ENCODE measurements around the gene KRT1. TPM values are rescaled to one million over a fixed set of nuclear protein-coding genes. Genes with fewer than 3 reads are reported as not detected.
"Not testable (repeated sequence)": the region's sequence is repeated elsewhere in the genome, so short reads cannot be mapped to it uniquely, and the experiment has no call there.

KRT1 gene
- under 1 TPM; 0.25 to 0.81 (median 0.71) TPM for polyA plus RNA-seq (ENCODE audit: insufficient read depth in 1 of 5, insufficient read length in 5 of 5, low replicate concordance in 1 of 5)
- long read RNA-seq, donor 1, result 0 reads
- long read RNA-seq, donor 2, result 0 reads
- long read RNA-seq, donor 3, result 0 reads
- long read RNA-seq, donor 4, result 0 reads
- long read RNA-seq, donor 5, result 0 reads
- long read RNA-seq, donor 6, result 0 reads
- long read RNA-seq, donor 7, partial matches to known transcripts, result 0 of 2 reads
- long read RNA-seq, donor 7, other reads (novel, unspliced or antisense), result 0 of 2 reads
- long read RNA-seq, donor 8, result 0 reads

DNA sequence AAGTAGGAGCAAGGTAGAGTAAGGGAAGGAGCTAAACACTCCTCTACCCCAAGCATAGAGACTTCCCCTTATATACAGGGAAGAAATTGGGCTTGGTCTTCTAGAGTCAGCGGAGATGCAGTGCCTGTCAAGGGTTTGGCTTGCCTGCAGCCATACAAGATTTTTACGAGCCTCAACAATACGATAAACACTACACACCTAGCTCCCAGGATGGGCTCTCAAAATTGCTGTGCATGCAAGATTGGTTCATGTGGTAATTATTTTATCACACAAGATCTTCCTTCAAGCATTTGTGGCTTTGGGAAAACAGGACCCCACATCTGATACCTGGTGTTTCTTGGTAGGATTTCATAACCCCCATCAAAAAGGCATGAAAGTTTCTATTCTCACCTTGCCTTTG lies at the start of gene KRT1:
Gene KRT1, minus strand, starts transcription at position 45 of the 400 bp plus-strand sequence. CDS start 59 bp downstream, outside the sequence.
- DNase-seq, result no peak

DNA sequence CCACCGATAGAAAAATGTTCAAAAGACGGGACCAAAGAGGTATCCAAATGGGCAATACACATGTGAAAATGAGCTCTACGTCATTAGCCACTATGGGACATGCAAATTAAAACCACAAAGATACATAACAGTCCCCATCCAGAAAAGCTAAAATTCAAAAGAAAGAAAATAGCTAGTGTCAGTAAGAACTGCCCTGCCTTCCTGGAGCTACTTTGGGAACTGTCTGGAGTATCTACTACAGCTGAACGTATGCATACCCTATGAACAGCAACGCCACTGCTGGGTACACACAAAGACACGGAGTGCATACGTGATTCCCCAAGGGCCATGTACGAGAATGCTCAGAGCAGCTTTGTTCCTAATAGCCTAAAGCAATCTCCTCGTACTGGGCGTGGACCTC lies 48.9 kb upstream of the KRT1 start:
- no peak for DNase-seq

DNA sequence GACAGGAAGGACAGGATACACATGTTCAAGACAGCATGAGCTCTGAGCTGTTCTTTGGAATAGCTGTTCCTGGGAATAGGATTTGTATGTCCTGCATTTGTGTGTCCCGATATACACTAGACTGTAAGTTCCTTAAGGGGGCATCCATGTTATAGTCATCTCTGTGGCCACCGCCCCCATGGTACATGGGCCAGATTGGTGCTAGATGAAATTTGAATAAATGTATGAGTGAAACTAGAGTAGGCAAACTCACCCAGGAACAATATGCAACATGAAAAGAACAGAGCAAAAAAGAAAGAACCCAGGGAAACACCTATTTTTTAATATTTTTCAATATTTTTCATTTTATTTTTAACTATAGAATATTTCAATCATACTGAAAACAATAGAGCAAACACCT lies 48.2 kb upstream of the KRT1 start:
- no peak for DNase-seq

GRCh38 chr12:52727037-52727436 lies 46.8 kb upstream of the KRT1 start:
- no peak for DNase-seq

GRCh38 chr12:52726451-52726850 lies 46.2 kb upstream of the KRT1 start:
- no peak for DNase-seq

- DNase-seq, result no peak
Measured at GRCh38 chr12:52724384-52724783, 44.2 kb upstream of the KRT1 start.

GRCh38 chr12:52722680-52723079 lies 42.5 kb upstream of the KRT1 start:
- no peak for DNase-seq

- no peak for DNase-seq
Measured at GRCh38 chr12:52721838-52722470, 41.7 kb upstream of the KRT1 start.

- DNase-seq, result no peak
Measured at GRCh38 chr12:52720365-52720886, 40.2 kb upstream of the KRT1 start.

- DNase-seq, result no peak
Measured at GRCh38 chr12:52716061-52716460, 35.9 kb upstream of the KRT1 start.

DNA sequence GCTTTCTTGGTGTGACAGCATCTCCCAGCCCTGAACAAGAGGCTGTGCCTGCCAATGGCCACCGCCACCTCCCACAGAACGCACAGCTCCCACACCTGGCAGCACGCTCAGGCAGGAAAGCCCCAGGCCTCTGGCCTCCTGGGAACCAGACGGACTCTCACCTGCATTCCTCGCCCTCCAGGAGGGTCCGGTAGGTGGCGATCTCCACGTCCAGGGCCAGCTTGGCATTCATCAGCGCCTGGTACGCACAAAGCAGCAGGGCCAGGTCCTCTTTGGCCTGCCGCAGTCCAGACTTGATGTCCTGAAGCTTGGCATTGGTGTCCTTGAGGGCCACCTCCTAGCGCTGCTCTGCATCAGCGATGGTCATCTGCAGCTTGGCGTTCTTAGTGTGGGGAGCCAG lies 35.2 kb upstream of the KRT1 start:
- DNase-seq, result no peak

DNA sequence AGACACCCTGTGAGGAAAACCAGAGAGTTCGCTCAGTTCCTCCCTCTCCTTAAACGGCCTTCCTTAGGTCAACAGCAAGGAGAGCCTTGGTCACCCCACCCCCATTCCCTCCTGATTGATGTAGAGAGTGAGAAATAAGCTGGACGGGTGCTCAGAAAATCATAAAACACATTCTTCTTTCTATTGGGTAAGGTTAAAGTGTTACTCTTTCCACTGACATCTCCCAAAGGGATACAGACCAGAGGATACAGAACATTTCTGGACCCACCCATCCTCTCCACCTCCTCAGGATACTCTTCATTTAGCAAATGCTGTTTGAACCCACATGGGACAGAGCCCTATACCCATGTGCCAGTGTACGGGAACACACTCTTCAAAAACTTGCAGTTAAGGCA lies 34.7 kb upstream of the KRT1 start:
- DNase-seq, result no peak

DNA sequence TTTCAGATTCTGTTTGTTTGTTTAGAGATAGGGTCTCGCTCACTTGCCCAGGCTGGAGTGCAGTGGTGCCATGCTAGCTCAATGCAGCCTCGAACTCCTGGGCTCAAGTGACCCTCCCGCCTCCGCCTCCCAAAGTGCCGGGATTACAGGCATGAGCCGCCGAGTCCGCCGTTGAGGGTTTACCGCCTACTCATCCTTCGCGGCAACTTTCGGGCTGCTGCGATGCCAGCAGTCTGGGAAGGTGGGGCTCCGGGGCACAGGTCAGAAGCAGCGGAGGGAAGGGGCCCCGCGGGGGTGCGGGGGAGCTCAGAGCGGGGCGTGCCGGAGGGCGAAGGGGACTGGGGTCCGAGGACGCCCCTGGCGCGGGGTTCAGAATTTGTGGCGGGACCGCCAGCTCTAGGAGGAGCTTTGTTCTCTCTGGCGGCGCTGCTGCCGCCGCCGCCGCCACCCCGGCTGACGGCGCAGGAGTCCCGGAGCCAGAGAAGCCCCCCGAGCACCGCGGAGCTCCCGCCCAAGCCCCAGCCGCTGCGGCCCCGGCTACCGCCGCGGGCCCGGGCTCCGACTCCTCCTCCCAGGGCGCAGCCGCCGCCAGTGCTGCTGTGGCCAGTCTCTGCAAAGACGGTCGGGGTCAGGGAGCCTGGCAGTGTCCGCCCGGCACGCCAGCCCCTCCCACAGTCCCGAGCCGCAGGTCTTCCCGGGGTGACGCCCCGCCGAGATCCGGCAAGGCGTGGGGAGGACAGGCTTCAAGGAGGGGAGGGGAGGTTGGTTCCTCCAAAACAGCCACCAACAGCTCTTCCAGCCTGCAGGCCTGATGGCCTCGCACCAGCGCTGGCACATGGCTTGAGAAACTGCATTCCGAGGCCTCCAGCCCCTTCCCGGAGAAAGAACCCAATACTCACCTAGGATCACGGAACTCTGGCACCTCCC lies 34.0 kb upstream of the KRT1 start:
- no peak for DNase-seq

GRCh38 chr12:52712122-52712521 lies 31.9 kb upstream of the KRT1 start:
- DNase-seq, result not testable (repeated sequence)

- DNase-seq, result no peak
Measured at GRCh38 chr12:52710730-52711129, 30.5 kb upstream of the KRT1 start.

- DNase-seq, result no peak
Measured at GRCh38 chr12:52708010-52708409, 27.8 kb upstream of the KRT1 start.

GRCh38 chr12:52704464-52704863 lies 24.3 kb upstream of the KRT1 start:
- DNase-seq, result no peak

DNA sequence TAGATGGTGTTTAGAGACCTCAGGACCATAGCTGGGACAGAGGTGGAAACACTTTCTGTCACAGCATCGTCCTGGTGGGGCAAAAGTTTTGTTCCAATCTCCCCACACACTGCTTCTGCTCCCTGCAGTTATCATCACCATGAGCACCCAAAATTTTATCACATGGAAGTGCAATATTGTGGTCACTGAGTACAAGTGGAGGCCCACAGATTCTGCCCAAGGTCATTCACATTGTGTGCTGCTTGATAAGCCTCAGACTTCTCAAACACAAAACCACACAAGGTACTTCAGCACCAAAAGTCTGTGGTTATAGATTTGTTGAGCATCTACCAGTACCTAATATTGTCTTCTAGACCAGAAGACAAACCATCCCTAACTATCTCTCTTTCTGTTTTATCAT lies 23.7 kb upstream of the KRT1 start:
- DNase-seq, result no peak

- DNase-seq, result no peak
Measured at GRCh38 chr12:52703424-52703823, 23.2 kb upstream of the KRT1 start, which contains the start of gene KRT77. TSS of gene KRT77 (minus strand) at chr12:52703524. CDS start at chr12:52703434, 90 bp downstream.

DNA sequence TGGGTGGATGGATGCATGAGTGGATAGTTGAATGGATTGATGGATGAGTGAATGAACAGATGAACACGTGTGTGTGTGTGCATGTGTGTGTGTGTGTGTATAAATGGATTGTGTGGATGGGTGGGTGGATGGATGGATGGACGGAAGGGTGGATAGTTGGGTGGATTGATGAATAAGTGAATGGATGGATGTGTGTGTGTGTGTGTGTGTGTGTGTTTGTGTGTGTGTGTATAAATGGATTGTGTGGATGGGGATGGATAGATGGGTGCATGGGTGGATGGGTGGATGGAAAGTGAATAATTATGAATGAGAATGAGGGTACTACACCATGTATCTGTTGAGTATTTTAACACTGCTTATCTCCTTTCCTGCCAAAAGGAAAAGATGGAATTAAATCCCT lies 22.1 kb upstream of the KRT1 start:
- no peak for DNase-seq

- no peak for DNase-seq
Measured at GRCh38 chr12:52701281-52701680, 21.1 kb upstream of the KRT1 start.

GRCh38 chr12:52699960-52700359 lies 19.8 kb upstream of the KRT1 start:
- no peak for DNase-seq

Data from right lung (tissue), 10 donors.